Measurements from ENCODE around the gene WDFY4. TPM values are rescaled to one million over a fixed set of nuclear protein-coding genes. Genes with fewer than 3 reads are reported as not detected.

Gene WDFY4
- total RNA-seq, 1 donor from 2014 or later, result not detected

- Mint-ChIP-seq H3K4me3 (no peak overlapping the region), H3K4me1 (no peaks in the 10 kb centered on the region), H3K9me3 (no peaks in the 10 kb centered on the region), H3K27me3 (ENCODE audit: insufficient read depth, low read depth) (no peaks in the 10 kb centered on the region), H3K27ac (no peak overlapping the region), H3K36me3 (no peaks in the 10 kb centered on the region)
- Histone ChIP-seq H3K4me1 (peaks cover 3% of the 10 kb centered on the region), H3K27ac (no peak overlapping the region), H4K20me1 (ENCODE audit: low read depth) (no peaks in the 10 kb centered on the region), H3K4me3 (no peak overlapping the region), H3F3A (ENCODE audit: low read depth) (no peaks in the 10 kb centered on the region), H3K36me3 (no peaks in the 10 kb centered on the region), H2AFZ (replicated peaks) (no peak overlapping the region), H3K4me2 (no peak overlapping the region), H3K27me3 (no peaks in the 10 kb centered on the region), H3K79me2 (ENCODE audit: low read depth) (no peaks in the 10 kb centered on the region), H3K9me3 (ENCODE audit: low read depth) (no peaks in the 10 kb centered on the region), H3K9ac (no peak overlapping the region)
- DNase-seq (ENCODE audit: low spot score), result no peak
- no peak for TF ChIP-seq EZH2phosphoT487 (IDR thresholded peaks at IDR 0.05)
- no peak for TF ChIP-seq CTCF (IDR thresholded peaks at IDR 0.05)
Observed at GRCh38 chr10:48844616-48845015, 159.9 kb downstream of the WDFY4 start.

DNA sequence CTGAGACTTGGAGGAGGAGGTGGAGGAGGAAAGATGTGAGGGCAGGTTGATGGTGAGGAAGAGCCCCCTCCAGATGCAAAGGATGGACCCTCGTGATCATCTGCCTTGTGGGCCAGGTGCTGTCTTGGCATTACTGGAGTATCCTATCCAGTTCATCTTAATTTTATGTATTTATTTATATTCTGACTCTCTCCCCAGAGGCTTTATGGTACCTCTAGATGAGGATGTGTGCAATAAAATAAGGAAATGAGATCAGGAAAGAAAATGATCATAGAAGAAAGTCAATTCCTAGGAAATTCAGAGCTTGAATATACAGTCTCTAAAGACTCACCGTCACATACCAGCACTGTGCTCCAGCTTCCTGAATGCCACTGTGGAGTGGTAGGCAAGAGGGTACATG, 160.8 kb downstream of the WDFY4 start:
- Histone ChIP-seq H3K4me3 (no peak overlapping the region), H3K36me3 (no peaks in the 10 kb centered on the region), H3K9ac (no peak overlapping the region), H3K4me2 (no peak overlapping the region), H3K27ac (no peak overlapping the region), H3K4me1 (no peaks in the 10 kb centered on the region), H3F3A (ENCODE audit: low read depth) (no peaks in the 10 kb centered on the region), H4K20me1 (ENCODE audit: low read depth) (no peaks in the 10 kb centered on the region), H3K27me3 (no peaks in the 10 kb centered on the region), H3K9me3 (ENCODE audit: low read depth) (no peaks in the 10 kb centered on the region), H3K79me2 (ENCODE audit: low read depth) (no peaks in the 10 kb centered on the region), H2AFZ (replicated peaks) (no peak overlapping the region)
- Mint-ChIP-seq H3K36me3 (no peaks in the 10 kb centered on the region), H3K4me1 (no peaks in the 10 kb centered on the region), H3K27ac (no peak overlapping the region), H3K27me3 (ENCODE audit: insufficient read depth, low read depth) (no peaks in the 10 kb centered on the region), H3K4me3 (no peak overlapping the region), H3K9me3 (no peaks in the 10 kb centered on the region)
- no peak for DNase-seq (ENCODE audit: low spot score)
- TF ChIP-seq CTCF (IDR thresholded peaks at IDR 0.05) (no peak), EZH2phosphoT487 (IDR thresholded peaks at IDR 0.05) (no peak), EZH2 (IDR thresholded peaks at IDR 0.05) (no peak)

- H3K27ac Mint-ChIP-seq, result no peak overlapping the region
- Histone ChIP-seq H2AFZ (replicated peaks) (no peak overlapping the region), H3K27ac (no peak overlapping the region), H3K9me3 (ENCODE audit: low read depth) (no peaks in the 10 kb centered on the region), H3K36me3 (no peaks in the 10 kb centered on the region), H3K4me1 (no peaks in the 10 kb centered on the region), H3K79me2 (ENCODE audit: low read depth) (no peaks in the 10 kb centered on the region), H3K4me3 (no peak overlapping the region), H3K4me2 (no peak overlapping the region), H3F3A (ENCODE audit: low read depth) (no peaks in the 10 kb centered on the region), H3K9ac (no peak overlapping the region), H3K27me3 (no peaks in the 10 kb centered on the region), H4K20me1 (ENCODE audit: low read depth) (no peaks in the 10 kb centered on the region)
- H3K27me3 Mint-ChIP-seq (ENCODE audit: insufficient read depth, low read depth), result no peaks in the 10 kb centered on the region
- H3K36me3 Mint-ChIP-seq, result no peaks in the 10 kb centered on the region
- no peaks in the 10 kb centered on the region for H3K9me3 Mint-ChIP-seq
- H3K4me3 Mint-ChIP-seq, result no peak overlapping the region
- DNase-seq (ENCODE audit: low spot score), result no peak
- TF ChIP-seq EZH2phosphoT487 (IDR thresholded peaks at IDR 0.05) (no peak), CTCF (IDR thresholded peaks at IDR 0.05) (no peak), EZH2 (IDR thresholded peaks at IDR 0.05) (no peak)
- no peaks in the 10 kb centered on the region for H3K4me1 Mint-ChIP-seq
Observed at GRCh38 chr10:48847691-48848090, 163.0 kb downstream of the WDFY4 start.

DNA sequence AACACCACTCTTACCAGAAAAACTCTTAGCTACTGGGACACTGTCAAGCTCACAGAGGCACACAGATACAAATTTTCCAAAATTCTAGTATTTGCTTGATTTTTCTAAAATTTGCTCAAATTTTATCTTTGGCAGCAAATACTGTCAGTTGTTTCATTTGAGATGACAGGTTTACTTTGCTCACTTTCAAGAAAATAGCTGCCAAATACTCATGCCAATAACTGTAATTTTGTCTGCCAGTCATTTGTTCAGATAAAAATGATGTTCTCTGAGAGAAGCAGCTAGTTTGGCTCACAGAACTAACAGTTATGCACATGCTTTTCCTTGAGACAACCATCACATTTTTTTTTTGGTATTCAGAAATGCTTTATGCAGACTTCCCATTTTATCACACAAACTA, 172.2 kb downstream of the WDFY4 start:
- Histone ChIP-seq H3K4me2 (no peak overlapping the region), H3K4me3 (no peak overlapping the region), H3K27me3 (no peaks in the 10 kb centered on the region), H3K79me2 (ENCODE audit: low read depth) (no peaks in the 10 kb centered on the region), H4K20me1 (ENCODE audit: low read depth) (no peaks in the 10 kb centered on the region), H3K9me3 (ENCODE audit: low read depth) (no peaks in the 10 kb centered on the region), H3K9ac (no peak overlapping the region), H3K36me3 (no peaks in the 10 kb centered on the region), H3F3A (ENCODE audit: low read depth) (no peaks in the 10 kb centered on the region), H3K4me1 (no peaks in the 10 kb centered on the region), H2AFZ (replicated peaks) (no peak overlapping the region), H3K27ac (no peak overlapping the region)
- H3K4me1 Mint-ChIP-seq, result no peaks in the 10 kb centered on the region
- no peaks in the 10 kb centered on the region for H3K27me3 Mint-ChIP-seq (ENCODE audit: insufficient read depth, low read depth)
- no peak for DNase-seq (ENCODE audit: low spot score)
- peaks cover 4% of the 10 kb centered on the region for H3K9me3 Mint-ChIP-seq
- no peaks in the 10 kb centered on the region for H3K36me3 Mint-ChIP-seq
- TF ChIP-seq EZH2phosphoT487 (IDR thresholded peaks at IDR 0.05) (no peak), EZH2 (IDR thresholded peaks at IDR 0.05) (no peak), CTCF (IDR thresholded peaks at IDR 0.05) (no peak)
- no peak overlapping the region for H3K27ac Mint-ChIP-seq
- no peak overlapping the region for H3K4me3 Mint-ChIP-seq
